Globus pallidus (tissue), 1 donor: Measurements from ENCODE around the gene TICAM1.
"Not testable (repeated sequence)": the region's sequence is repeated elsewhere in the genome, so short reads cannot be mapped to it uniquely, and the experiment has no call there.

Source experiments
- DNase-seq: peaks from one replicate; pipeline ENCODE4 v3.0.0-alpha.2; 2015; ENCODE audit warnings: low spot score

Gene TICAM1

DNA sequence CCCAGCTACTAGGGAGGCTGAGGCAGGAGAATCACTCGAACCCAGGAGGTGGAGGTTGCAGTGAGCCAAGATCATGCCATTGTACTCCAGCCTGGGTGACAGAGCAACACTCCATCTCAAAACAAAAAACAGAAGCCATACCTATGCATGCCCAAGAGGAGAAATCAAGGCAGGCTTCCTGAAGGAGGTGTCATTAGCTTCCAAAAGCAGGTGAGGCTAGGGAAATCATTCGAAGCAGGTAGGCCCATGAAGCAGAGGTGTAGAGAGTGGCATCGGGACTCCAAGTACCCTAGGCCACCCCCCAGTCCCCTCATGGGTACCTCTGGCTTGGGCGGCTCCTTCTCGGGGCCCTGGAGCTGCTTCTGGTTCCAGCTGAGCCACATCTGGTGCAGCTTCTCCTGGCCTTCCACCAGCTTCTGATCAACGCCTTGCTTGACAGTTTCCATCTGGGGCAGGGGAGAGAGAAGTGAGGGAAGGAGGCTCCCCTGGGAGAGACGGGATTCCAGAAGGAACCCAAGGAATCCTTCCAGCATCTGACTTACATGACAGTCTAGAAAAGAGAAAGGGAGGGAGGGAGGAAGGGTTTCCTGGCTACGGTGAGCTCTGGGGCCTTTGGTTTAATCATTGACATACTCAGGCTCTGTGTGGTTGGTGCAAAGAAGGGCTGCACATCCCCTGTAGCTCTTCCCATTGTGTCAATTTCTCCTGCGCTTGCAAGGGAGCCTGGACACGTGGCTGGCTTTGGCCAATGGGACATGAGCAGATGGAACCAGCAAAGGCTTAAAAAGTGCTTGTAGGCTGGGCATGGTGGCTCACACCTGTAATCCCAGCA, 13.1 kb upstream of the TICAM1 start:
- no peak for DNase-seq

DNA sequence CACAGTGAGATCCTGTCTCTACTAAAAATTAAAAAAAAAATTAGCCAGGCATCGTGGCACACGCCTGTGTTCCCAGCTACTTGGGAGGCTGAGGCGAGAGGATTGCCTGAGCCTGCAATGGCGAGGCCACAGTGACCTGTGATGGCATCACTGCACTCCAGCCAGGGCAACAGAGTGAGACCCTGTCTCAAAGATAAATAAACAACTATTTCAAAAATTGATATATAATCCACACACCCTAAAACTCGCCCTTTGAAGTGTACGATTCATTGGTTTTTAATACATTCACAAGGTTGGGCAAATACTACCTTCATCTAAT, 12.1 kb upstream of the TICAM1 start:
- DNase-seq, result no peak

DNA sequence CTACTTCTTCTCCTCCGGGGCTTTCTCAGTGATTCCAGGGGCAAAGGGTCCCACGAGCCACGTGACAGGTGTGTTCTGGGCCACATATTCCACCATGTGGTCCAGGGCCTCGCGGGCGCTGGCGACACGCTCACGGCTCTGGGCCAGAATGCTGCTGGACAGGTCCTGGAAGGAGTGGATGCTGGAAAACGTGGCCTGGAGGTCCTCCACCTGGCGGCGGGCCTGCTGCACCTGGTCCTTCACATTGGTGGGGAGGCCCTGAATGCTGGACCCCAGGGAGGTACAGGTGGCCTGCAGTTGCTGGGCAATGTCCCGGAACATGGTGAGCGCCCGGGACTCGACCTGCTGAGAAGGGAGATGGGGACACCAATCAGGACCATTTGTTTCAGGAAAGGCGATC, 7.7 kb upstream of the TICAM1 start:
- DNase-seq, result no peak

DNA sequence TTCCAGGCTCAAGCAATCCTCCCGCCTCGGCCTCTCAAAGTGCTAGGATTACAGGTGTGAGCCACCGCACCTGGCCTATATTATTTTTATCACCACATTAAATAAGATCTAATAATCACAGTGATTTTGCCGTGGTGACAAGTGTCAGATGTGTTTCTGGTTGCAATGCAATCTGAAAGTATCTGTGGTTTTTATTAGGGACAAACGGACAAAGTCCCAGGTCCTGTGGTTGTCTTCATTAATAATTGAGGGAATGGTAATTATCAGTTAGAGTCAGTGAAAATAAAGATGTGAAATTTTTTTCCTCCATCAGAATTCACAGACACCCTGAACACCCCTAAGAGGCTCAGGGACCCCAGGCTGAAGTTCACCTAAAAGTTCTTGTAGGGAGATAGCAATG, 1.3 kb upstream of the TICAM1 start:
- DNase-seq, result no peak

DNA sequence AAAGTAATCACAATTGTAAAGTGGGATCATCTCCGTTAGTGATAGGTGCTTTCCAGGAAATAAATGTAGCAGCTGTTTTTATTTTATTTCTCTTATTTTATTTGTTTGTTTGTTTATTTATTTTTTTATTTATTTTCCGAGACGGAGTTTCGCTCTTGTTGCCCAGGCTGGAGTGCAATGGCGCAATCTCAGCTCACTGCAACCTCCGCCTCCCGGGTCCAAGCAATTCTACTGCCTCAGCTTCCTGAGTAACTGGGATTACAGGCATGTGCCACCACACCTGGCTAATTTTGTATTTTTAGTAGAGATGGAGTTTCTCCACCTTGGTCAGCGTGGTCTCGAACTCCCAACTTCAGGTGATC, 448 bp upstream of the TICAM1 start:
- not testable (repeated sequence) for DNase-seq

DNA sequence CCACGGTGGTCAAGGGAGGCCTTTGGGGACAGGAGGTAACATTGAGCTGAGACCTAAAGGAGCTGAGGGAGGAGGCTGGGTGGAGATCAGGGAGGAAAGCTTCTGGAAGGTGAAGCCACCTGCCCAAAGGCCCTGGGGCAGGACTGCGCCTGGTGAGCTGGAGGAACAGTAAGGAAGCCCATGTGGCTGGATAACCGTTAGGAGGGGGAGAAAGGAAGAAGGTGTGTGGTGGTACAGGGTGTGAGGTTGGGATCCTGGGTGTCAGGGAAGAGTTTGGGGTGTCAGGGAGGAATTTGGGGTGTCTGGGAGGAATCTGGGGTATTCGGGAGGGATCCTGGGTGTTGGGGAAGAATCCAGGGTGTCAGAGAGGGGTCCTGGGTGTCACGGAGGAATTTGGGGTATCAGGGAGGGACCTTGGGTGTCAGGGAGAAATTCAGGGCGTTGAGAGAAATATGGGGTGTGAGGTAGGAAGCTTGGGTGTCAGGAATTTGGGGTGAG, 695 bp downstream of the TICAM1 start:
- no peak for DNase-seq

DNA sequence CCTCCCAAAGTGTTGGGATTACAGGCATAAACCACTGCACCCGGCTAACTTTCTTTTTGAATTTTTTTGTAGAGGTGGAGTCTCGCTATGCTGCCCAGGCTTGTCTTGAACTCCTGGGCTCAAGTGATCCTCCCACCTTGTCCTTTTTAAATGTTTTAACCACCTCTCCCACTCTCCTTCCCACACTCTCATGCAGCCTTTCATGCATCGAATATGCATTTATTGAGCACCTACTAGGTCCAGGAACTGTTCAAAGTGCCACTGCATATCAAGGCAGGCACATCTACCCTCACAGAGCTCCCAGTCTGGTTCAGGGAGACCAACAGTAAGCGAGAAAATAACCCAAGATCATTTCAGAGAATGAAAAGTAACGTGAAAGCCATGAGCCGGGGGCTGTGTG, 1.2 kb downstream of the TICAM1 start:
- DNase-seq, result no peak

DNA sequence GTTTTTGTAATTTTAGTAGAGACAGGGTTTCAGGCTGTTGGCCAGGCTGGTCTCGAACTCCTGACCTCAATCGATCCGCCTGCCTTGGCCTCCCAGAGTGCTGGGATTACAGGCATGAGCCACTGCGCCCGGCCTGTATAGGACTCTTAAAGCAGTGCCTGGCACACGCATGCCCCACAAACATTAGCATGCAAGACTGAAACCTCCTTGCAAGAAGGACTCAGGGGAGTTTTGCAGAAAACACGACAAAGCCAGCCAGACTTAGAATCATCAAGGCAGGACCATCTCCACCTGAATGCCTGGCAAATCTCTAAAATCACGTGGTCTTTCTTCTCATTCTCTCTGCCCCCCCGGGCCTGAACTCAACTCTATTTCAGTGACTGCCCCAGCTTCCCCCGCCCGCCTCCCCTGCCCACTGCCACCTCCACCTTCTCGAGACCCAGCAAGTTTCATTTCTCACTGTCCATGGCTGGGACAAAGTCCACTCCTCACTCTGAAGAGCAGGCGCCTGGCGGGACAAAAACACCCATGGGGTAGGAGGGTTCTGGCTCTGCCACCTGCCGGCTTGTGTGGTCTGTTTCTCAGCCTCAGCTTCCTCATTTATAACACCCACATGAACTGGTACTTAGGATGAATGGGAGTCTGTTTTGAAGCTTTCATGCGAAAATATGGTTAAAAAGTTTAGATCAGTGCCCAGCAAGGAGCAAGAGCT, 2.4 kb downstream of the TICAM1 start:
- DNase-seq, result no peak

DNA sequence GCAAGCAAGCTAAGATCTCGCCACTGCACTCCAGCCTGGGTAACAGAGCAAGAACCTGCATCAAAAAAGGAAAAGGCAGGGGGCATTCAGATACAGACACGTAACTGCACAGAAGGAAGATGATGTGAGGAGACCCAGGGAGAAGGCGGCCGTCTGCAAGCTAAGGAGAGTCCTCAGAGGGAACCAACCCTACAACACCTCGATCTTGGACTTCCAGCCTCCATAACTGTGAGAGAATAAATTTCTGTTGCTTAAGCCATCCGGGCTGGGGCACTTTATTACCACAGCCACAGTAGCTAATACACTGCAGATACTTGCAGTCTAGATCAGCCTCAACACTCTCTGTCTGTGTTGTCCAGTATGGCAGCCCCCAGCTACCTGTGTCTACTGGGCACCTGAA, 7.9 kb downstream of the TICAM1 start:
- DNase-seq, result no peak

DNA sequence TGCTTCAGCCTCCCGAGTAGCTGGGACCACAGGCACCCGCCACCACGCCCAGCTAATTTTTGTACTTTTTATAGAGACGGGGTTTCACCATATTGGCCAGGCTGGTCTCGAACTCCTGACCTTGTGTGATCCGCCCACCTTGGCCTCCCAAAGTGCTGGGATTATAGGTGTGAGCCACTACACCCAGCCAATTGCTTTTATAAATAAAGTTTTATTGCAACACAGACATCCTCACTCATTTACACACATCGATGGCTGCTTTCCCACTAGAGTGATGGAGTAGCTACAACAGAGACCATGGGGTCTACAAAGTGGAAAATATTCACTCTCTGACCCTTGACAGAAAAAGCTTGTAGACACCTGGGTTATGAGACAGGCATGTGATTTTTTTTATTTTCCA, 9.2 kb downstream of the TICAM1 start:
- not testable (repeated sequence) for DNase-seq

DNA sequence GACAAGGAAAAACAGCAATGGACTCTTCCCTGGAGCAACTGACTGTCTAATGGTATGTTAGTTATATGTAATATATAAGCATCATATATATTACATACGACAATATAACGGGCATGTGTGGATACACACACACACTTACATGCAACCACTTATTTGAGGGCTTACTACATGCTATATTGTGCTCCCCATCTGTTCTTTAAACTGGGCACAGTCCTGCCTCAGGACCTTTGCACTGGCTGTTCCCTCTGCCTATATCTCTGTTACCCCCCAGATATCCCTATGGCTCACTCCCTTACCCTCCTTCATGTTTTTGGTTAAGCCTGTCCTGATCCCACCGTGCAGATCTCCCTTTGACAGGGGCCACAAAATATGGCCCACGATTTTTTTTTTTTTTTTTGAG, 10.2 kb downstream of the TICAM1 start:
- no peak for DNase-seq

DNA sequence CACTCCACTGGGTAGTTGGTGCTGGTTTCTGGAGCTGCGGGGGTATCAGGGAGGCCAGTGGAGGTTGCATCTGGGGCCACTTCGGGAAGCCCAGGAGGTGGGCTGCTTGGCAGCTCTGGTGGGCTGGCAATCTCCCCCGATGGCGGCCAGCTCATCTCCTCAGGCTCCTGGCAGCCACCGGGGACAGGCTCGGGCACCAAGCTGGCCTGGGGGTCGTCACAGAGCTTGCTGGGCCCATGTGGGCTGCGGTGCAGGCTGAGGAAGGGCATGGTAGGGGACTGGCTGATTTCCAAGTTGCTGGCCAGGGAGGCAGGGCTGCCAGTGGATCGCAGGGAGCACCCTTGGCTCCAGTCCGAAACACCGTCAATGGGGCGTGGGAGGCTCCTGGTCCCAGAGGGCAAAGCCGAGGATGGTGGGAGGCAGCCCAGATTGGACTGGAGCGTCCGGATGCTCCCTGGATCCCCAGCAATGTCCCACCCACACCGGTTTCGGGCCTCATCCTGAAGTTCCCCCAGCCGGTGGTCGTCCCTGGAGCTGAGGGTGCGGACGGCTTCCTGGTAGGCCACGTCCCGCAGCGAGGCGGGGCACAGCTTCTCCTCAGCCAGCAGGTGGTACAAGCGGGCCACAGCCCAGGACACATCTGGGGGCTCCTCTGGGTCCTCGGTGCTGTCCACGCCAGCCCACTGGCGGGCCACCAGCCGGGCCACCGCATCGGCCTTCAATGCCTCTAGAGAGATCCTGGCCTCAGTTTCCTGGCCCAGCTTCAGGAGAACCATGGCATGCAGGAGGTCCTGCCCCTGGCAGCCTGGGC, 13.8 kb downstream of the TICAM1 start:
- DNase-seq, result no peak

DNA sequence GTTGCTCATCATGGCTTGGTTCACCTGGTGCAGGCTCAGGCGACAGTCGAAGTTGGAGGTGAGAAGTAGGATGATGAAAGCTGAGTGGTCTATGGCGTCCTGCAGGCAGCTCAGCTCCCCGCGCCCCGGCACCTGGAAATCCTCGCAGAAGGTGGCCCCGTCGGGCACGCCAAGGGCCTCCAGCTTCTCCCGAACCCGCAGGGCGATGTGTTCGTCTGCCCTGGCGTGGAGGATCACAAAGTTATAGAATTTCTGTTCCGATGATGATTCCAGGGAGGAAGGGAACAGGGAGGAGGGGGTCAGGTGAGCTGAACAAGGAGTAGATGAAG, 14.6 kb downstream of the TICAM1 start:
- DNase-seq, result no peak

DNA sequence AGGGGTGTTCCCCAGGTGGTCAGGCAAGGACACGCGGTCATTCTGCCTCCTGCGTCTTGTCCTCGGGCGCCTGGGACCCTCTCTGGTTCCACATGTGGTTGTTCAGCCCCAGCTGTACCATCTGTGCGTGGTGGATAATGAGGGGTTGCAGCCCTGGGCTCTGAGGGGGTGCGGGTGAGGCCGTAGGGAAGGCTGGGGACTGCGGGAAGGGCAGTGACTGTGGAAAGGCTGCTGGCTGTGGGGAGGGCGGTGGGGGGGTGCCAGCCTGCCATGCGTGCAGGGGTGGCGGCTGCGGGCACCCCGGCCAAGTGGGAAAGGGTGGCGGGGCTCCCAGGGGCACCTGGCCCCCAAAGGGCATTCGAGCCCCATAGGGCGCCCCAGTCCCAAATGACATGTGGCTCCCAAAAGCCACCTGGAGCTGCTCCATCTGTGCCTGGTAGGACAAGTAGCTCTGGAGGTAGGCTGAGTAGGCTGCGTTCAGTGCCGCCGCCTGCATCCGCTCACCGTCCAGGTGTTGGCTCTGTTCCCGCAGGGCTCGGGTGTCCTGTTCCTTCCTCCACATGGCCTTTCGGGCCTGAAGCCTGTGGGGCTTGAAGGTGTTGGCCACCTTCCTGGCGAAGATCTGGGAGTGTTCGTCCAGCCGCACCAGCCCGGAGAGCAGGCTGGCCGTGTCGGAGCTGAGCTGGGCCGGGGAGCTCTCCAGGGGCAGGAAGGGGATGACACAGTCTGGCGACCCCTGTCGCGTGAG, 15.1 kb downstream of the TICAM1 start:
- DNase-seq, result no peak

DNA sequence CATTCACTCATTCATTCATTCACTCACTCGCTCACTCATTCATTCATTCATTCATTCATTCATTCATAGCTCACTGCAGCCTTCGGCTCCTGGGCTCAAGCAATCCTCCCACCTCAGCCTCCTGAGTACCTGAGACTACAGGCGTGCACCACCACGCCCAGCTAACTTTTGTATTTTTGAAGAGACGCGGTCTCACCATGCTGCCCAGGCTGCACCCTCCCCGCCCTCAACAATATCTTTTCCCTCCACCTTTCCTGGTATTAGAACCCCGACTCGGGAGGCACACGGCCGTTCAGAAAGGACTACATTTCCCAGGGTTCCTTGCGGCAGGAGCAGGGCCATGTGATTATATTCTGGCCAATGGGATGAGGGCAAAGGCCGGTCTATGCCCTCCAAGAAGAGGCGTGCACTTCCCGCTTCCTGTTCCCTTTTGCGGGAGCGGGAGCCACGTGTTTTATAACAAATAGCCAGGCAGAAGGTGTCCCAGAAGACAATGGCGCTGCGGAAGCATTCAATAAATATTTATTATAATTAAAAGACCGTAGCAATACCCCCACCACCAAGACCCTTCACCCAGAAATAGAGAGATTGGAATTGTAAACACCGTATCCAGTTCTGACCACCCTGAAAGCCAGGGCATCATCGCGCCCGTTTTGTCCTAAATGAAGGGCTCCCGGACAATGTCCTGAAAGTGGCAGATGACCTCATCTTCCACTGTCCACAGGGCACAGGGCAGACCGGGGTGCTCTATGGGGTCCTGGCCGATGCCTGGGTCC, 15.9 kb downstream of the TICAM1 start:
- peak; percentile 92 for DNase-seq

DNA sequence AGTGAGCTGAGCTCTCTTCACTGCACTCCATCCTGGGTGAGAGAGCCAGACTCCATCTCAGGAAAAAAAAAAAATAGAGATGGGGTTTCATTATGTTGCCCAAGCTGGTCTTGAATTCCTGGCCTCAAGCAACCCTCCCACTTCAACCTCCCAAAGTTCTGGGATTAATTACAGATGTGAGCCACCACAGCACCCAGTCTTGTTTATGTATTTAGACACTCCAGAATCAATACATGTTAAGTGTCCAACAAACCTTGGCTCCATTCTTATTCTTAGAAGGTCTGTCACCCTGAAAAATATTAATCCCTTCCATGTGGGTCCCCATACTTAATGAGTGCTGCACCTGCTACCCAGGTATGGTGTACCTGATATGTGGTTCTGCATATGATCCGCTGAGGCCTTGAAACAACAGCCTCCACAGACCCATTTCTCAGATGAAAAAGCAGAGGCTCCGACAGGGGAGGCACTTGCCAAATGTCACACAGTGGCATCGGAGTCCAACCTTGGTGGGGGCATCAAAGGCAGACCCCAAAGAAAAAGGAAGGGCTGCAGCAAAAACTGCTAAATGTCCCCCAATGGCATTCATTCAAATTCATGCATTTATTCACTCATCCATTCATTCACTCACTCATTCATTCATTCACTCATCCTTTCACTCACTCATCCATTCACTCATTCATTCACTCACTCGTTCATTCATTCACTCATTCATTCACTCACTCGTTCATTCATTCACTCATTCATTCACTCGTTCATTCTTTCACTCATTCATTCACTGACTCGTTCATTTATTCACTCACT, 16.7 kb downstream of the TICAM1 start:
- DNase-seq, result no peak

DNA sequence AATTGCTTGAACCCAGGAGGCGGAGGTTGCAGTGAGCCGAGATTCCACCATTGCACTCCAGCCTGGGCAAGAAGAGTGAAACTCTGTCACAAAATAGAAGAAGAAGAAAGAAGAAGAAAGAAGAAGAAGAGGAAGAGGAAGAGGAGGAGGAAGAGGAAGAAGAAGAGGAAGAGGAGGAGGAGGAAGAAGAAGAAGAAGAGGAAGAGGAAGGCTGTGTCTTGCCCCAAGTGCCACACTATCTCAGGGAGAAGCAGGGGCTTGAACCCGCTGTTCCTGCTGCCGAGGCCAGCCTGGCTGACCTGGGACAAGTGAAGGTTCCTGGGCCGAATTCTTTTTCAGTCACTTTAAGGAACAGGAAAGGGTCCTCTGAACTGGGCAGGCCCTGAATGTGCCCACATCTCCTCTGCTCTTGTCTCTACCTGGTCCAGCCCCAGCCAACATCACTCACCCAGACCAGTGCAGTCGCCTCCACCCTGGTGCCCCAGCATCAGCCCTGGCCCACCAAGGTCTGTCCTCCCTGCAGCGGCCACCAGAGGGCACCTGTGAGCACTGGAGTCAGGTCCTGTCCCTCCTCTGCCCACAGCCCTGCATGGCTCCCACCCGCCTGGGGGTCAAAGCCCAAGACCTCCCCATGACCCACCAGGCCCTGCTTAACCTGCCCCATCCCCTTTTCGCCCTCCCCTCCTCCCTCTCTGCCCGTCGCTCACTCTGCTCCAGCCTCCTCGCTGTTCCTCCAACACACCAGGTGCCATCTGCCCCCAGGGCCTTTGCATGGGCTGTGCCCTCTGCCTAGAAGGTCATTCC, 20.0 kb downstream of the TICAM1 start:
- DNase-seq, result no peak

DNA sequence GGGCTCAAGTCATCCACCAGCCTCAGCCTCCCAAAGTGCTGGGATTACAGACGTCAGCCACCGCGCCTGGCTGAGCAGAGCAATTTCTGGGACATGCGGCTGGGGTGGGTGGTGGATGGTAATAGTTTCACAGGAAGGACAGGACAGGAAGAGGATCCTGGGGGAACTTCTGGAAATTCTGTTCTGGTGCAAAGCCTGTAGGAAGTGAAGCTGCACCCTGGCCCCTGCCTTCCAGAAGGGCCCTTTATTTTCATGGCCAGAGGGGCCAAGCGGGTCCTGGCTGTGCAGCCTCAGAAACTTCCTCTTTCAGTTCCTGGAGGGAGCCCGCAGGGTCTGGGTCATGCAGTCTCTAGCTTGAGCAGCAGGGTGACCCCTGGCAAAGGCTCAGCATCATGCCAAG, 24.3 kb downstream of the TICAM1 start:
- peak; percentile 66 for DNase-seq

DNA sequence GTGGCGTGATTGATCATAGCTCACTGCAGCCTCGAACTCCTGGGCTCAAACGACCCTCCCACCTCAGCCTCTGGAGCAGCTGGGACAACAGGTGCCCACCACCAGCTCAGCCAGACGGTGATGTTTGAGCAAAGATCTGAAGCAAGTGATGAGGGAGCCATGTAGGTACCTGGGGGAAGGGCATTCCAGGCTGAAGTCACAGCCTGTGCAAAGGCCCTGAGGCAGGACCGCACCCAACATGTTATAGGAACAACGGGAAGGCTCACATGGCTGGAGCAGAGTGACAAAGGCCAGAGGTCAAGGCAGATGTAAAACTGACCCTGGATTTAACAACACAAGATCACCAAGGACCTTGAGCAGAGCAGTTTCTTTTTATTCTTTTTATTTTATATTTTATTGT, 25.1 kb downstream of the TICAM1 start:
- no peak for DNase-seq

DNA sequence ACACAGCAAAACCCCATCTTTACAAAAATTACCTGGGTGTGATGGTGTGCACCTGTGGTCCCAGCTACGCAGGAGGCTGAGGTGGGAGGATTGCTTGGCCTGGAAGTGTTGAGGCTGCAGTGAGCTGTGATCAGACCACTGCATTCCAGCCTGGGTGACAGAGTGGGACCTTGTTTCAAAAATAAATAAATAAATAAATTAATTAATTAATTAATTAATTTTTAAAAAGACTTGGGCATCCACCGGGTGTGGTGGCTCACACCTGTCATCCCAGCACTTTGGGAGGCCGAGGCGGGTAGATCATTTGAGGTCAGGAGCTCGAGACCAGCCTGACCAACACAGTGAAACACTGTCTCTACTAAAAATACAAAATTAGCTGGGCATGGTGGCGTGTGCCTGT, 26.4 kb downstream of the TICAM1 start:
- DNase-seq, result not testable (repeated sequence)
